RKO (cell line): ENCODE results near the gene MDH1.

ENCODE experiments used
- DNase-seq: peaks from one replicate; pipeline ENCODE4 v3.0.0-alpha.2; 2016; ENCODE audit warnings: low spot score

MDH1 gene

DNA sequence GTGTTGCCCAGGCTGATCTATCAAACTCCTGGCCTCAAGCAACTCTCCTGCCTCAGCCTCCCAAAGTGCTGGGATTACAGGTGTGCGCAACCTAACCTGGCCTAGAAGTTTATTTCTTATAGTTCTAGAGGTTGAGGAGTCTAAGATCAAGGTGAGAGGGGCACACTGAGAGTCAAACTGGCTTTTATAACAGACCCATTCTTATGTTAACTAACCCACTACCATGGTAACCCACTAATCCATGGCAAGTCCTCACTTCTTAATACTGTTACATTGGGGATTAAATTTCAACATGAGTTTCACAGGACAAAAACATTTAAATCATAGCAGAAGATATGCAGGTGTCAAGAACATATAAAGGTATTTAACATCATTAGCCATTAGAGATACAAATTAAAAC, 50.6 kb downstream of the MDH1 start:
- no peak for DNase-seq

DNA sequence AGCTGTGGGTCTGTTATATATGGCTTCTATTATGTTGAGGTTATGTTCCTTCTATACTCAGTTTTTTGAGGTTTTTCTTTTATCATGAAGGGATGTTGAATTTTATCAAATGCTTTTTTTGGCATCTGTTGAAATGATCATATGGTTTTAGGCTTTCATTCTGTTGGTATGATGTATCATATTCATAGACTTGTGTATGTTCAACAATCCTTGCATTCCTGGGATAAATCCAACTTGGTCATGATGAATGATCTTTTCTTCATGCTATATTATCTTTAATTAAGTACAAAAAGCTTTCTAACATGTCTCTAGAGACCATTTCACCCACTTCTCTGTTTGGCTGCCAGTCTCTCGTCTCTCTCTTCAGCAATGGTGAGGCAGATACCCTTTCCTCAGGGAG, 54.2 kb downstream of the MDH1 start:
- no peak for DNase-seq

DNA sequence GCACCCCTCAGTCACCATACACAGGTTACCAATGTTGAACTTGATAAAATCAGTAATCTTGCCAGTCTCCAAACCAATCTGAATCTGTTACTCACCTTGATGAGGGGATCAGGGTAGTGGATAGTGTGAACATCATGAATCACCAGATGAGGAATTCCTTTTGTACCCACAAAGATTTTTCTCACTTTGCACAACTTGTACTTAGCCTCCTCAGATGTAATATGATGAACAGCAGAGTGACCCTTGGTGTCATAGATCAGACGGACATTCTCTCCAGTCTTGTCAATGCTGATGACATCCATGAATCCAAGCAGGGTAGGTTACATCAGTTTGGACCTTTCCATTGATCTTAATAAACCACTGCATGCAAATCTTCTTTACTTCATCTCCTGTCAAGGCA, 54.7 kb downstream of the MDH1 start:
- no peak for DNase-seq

DNA sequence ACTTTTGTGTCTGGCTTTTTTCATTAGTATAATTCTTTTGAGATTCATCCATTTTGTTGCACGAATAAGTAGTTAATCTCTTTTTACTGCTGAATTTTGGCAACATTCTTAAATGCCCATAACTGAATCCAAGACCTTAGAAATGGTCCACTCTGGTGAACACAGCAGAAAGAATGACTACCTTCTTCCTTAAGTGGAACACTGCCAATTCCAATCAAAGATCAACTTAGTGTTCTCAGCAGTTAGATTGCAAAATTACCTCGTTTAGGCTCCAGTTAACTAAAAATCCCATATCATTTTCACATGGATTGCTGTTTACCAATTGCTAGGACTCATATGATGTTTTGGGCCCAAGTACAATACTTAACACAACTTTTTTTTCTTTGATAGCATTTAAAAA, 59.9 kb downstream of the MDH1 start:
- no peak for DNase-seq

DNA sequence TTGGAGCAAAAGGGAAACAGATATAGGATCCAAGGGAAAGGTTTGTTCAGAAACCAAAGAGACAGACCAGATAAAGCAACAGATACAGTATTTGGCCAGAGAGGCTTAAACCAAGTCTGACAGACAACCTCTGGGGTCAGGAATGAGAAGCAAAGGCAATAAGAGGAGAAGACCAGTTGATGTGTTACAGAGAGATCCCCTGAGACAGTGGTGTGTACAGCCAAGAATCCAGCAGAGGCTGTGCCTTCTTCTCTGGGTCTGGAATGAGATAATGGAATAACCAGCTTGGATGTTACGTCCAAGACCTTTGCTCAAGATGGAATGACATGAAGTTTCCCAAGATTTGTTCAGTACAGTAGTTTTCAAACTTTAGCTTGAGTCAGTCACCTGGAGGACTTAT, 61.1 kb downstream of the MDH1 start:
- DNase-seq = no peak

DNA sequence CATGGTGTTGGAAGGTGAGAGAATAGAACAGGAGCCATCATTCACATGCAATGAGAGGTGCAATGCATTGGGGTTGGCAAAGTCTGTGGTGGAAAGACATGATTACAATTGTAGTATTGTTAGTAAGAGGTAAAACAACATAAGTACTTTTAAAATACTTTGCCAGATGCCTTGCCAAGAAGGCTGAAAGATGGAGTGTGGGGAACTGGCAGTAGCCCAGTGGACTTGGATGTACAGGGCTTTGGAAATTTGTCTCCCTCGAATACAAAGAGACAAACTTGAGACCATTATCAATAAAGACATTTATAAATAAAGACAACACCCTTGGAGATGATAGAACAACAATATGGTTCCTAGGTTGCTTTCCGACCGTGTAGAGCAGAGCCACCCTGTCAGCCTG, 62.0 kb downstream of the MDH1 start:
- DNase-seq = no peak

DNA sequence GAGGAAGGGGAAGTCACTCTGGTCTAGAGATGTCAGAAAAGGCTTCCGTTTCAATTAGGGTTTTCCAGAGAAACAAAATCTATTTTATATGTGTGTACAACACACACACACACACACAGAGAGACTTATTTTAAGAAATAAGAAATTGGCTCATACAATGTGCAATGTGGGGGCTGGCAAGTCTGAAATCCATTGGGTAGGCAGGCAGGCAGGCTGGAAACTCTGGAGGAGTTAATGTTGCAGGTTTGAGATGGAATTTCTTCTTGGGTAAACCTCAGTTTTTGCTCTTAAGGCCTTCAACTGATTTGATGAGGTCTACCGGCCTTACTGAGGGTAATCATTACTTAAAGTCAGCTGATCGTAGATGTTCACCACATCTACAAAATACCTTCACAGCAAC, 62.6 kb downstream of the MDH1 start:
- no peak for DNase-seq

DNA sequence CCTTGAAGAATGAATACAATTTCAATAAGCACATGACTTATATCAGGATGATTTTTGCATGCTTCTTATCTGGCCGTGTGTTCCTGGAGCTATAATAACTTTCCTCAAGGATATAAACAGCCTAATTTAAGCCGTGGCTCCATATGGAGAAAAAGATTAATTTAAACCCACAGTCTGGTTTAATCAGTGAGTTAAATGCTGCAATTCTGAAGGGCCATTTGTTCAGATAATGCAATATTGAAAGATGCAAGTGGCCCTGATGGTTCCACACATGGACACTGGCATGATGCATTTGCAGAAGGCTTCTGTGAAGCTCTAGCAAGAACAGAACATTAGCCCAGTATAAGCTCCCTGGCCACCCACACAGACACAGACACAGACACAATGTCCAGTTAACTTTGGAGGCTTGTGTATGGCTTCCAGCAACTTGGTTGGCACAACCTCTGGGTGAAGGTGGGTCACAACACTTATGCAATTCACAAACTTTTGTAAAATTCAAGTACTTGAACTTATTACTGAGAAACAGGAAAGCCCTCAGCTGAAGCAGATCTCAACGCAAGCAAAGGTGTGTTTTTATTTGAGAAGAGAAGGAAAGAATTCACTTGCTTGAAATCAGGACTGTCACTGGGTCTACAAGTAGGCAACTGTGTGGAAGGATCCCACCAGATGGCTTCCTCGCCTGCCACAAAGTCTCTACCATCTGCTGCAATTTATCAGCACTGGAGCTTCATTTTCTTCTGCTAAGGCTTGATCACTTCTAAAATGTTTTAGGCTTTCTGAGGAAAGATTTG, 63.3 kb downstream of the MDH1 start:
- DNase-seq = no peak

DNA sequence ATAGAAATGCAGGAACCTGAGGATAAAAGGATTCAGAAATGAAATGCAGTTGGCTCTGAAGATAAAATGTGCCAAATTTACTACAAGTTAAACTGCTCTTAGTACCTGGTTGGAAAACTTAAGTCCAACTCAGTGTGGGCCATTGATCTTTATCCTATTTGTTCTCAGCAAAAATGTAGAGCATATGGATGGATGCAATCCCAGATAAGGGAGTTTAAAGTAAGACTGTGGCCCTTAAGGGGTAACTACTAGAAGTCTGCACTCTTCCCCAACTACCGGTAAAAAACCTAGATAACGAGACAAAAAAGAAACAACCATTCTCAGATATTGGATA, 63.9 kb downstream of the MDH1 start:
- DNase-seq = no peak

DNA sequence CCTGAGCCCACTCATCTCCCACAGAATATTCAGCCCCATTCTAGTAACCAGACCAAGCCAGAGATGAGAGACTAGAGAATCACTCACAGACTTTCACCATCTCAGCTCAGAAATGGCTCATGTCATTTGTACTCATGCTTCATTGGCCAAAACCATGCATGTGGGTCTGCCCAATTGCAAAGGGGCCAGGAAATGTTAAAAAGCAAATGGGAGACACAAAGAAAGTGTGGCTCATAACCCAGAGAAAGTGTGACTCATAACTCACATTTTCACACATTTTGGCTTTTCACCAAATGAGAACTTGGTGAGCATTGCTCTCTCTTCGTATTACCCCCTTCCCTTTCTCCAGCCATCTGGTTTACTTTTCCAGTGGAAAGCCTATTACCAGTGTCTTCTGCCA, 66.2 kb downstream of the MDH1 start:
- DNase-seq = peak; percentile 48
